Upper lobe of right lung (tissue), 1 donor: ENCODE results near the gene ZDHHC14. TPM values are rescaled to one million over a fixed set of nuclear protein-coding genes. Genes with fewer than 3 reads are reported as not detected.

Source experiments
- ATAC-seq: fragments of 200-7000 bp; cut with Tn5 transposase; one replicate; pipeline ENCODE4 v1.9.1; 2020; ENCODE audit warnings: mild to moderate bottlenecking, moderate library complexity
- DNase-seq: peaks from one replicate; pipeline ENCODE4 v3.0.0-alpha.2; 2020
- H3K27ac ChIP-seq: fragments of 200-600 bp; one replicate; pipeline ENCODE4 v1.8.0; 2022
- H3K27me3 ChIP-seq: fragments of 200-600 bp; one replicate; pipeline ENCODE4 v1.8.0; 2022; ENCODE audit warnings: mild to moderate bottlenecking
- H3K36me3 ChIP-seq: fragments of 200-600 bp; one replicate; pipeline ENCODE4 v1.8.0; 2022
- H3K4me1 ChIP-seq: fragments of 200-600 bp; one replicate; pipeline ENCODE4 v1.8.0; 2022
- H3K4me3 ChIP-seq: fragments of 200-600 bp; one replicate; pipeline ENCODE4 v1.8.0; 2022; ENCODE audit warnings: mild to moderate bottlenecking
- H3K9me3 ChIP-seq: fragments of 200-600 bp; one replicate; pipeline ENCODE4 v1.8.0; 2022
- intact Hi-C: fragments of 100-400 bp; cut with DNase I; formaldehyde crosslinking; loops from one replicate; pipeline ENCODE4 v1.11.0; 2022
- total RNA-seq: library from RNA; stranded (reverse); fragmentation: NEBNext Ultra II Directional; extraction: Animal tissue kit (Norgen Biotek cat#: 25700); gene quantifications from one replicate; pipeline ENCODE4 v1.2.1, GENCODE V29; 2021
- TF ChIP-seq, protein P1 (sequence below): fragments of 200-600 bp; IDR thresholded peaks from one replicate; pipeline ENCODE4 v1.8.0; 2022; ENCODE audit warnings: antibody characterized with exemption
- donor health status: DM: no; HTN: yes; CAD: no; lungs with severe emphysema.

The ZDHHC14 gene
- total RNA-seq, 1 donor from 2014 or later, result 12.2 TPM

GRCh38 chr6:157410045-157410444 is 29.1 kb downstream of the ZDHHC14 start:
- Histone ChIP-seq H3K4me3 (no peak overlapping the region), H3K36me3 (no peaks in the 10 kb centered on the region), H3K27ac (no peak overlapping the region), H3K27me3 (no peaks in the 10 kb centered on the region), H3K9me3 (no peaks in the 10 kb centered on the region), H3K4me1 (no peaks in the 10 kb centered on the region)
- TF ChIP-seq, protein P1, sequence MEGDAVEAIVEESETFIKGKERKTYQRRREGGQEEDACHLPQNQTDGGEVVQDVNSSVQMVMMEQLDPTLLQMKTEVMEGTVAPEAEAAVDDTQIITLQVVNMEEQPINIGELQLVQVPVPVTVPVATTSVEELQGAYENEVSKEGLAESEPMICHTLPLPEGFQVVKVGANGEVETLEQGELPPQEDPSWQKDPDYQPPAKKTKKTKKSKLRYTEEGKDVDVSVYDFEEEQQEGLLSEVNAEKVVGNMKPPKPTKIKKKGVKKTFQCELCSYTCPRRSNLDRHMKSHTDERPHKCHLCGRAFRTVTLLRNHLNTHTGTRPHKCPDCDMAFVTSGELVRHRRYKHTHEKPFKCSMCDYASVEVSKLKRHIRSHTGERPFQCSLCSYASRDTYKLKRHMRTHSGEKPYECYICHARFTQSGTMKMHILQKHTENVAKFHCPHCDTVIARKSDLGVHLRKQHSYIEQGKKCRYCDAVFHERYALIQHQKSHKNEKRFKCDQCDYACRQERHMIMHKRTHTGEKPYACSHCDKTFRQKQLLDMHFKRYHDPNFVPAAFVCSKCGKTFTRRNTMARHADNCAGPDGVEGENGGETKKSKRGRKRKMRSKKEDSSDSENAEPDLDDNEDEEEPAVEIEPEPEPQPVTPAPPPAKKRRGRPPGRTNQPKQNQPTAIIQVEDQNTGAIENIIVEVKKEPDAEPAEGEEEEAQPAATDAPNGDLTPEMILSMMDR, result no peak
- DNase-seq (no peak), ATAC-seq (no peak)
- intact Hi-C loops, result no loop called here

GRCh38 chr6:157411368-157411767 is 30.4 kb downstream of the ZDHHC14 start:
- DNase-seq (no peak), ATAC-seq (no peak)
- Histone ChIP-seq H3K4me3 (no peak overlapping the region), H3K36me3 (no peaks in the 10 kb centered on the region), H3K9me3 (no peaks in the 10 kb centered on the region), H3K27me3 (no peaks in the 10 kb centered on the region), H3K27ac (no peak overlapping the region), H3K4me1 (no peaks in the 10 kb centered on the region)
- intact Hi-C loops, result no loop called here
- TF ChIP-seq, protein P1, result no peak

DNA sequence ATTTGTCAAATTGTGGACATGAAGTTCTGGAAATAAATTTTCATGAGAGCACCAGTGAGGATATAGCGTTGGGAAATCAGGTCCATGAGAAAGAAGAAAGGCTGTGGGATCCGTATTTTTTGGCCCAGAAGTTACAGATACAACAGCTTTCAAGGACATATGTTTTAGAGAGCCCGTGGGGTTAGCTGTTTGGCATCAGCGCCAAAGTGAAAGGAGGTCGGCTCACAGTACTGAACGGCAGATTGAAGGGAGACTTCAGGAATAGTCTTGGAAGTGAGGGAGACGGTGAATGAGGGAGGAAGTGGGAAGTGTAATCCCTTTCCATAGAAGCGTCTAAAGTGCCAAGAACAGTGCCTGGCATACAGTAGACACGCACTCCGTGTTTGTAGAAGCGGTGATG is 31.8 kb downstream of the ZDHHC14 start:
- Histone ChIP-seq H3K27me3 (no peaks in the 10 kb centered on the region), H3K4me1 (no peaks in the 10 kb centered on the region), H3K27ac (no peak overlapping the region), H3K9me3 (no peaks in the 10 kb centered on the region), H3K36me3 (no peaks in the 10 kb centered on the region), H3K4me3 (no peak overlapping the region)
- no peak for DNase-seq
- TF ChIP-seq, protein P1, result no peak
- intact Hi-C loops, result no loop called here
- ATAC-seq, result no peak

DNA sequence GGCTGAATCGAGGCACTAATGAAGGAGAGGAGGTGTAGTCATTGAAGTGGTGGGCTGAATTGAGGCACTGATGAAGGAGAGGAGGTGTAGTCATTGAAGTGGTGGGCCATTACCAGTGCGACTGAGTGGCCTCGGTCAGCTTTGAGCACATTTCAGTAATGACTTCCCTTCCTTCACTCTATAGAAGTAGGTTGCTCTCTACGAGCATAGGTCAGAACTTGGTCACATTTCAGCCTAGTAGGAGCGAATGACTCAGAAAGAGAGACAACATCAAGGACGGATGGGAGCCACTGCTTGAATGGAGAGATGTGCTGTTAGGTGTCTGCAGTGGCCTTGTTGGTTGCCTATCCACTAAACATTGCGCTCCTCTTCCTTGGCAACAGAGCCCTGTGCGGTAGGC is 39.5 kb downstream of the ZDHHC14 start:
- Histone ChIP-seq H3K27me3 (no peaks in the 10 kb centered on the region), H3K4me3 (no peak overlapping the region), H3K27ac (no peak overlapping the region), H3K9me3 (no peaks in the 10 kb centered on the region), H3K36me3 (no peaks in the 10 kb centered on the region), H3K4me1 (peaks cover 10% of the 10 kb centered on the region)
- TF ChIP-seq, protein P1, result no peak
- ATAC-seq, result no peak
- DNase-seq, result no peak
- intact Hi-C loops, result no loop called here

DNA sequence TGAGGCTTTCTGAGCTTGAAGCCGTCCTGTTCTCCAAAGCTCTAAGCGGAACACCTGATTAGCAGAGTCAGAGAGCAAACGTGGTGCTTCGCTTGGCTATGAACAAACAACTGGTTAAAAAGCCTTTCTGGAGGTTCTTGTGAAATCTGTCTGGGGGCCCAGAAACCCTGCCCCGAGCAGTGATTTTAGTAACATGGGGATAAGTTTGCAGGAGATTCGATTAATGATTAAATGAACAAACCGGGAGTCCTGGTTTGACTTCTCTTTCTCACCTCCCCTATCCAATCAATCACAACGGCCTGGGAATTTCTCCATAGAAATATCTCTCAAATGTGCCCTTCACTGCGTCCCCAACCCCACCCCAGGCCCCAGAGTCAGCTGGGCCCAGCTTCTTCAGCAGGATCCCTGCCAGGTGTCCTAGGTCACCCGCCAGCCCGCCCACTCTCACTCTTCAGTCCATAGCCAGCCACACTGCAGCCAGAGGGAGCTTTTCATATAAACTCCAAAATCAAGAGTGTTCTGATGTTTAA is 43.6 kb downstream of the ZDHHC14 start:
- Histone ChIP-seq H3K4me3 (no peak overlapping the region), H3K9me3 (no peaks in the 10 kb centered on the region), H3K27me3 (no peaks in the 10 kb centered on the region), H3K4me1 (peaks cover 10% of the 10 kb centered on the region), H3K36me3 (no peaks in the 10 kb centered on the region), H3K27ac (no peak overlapping the region)
- TF ChIP-seq, protein P1, result no peak
- intact Hi-C loops, result no loop called here
- ATAC-seq, result no peak
- DNase-seq, result no peak

- Histone ChIP-seq H3K4me3 (no peak overlapping the region), H3K4me1 (peaks cover 10% of the 10 kb centered on the region), H3K27me3 (no peaks in the 10 kb centered on the region), H3K27ac (no peak overlapping the region), H3K9me3 (no peaks in the 10 kb centered on the region), H3K36me3 (no peaks in the 10 kb centered on the region)
- ATAC-seq, result no peak
- no peak for DNase-seq
- TF ChIP-seq, protein P1, result no peak
- intact Hi-C loops, result no loop called here
Observed at GRCh38 chr6:157427969-157428368, 47.0 kb downstream of the ZDHHC14 start.
